Peyer's patch (tissue), 4 donors: ENCODE measurements around the gene TRPM3.

Source experiments
- POLR2A ChIP-seq, 2 donors: fragments of 450-650 bp; IDR thresholded peaks; one replicate each; pipeline ENCODE4 v1.5.1; 2017; ENCODE audit warnings: antibody characterized with exemption in 2 of 2, mild to moderate bottlenecking in 2 of 2, moderate library complexity in 2 of 2
- TF ChIP-seq, protein P1 (sequence below), 6 experiments: fragments of 450-650 bp in 4 of 6; fragments of 200-600 bp in 2 of 6; sonication (generic) in 1 of 6; IDR thresholded peaks; one replicate each; pipeline ENCODE4 v1.5.1; 2017 to 2019; ENCODE audit warnings: antibody characterized with exemption in 6 of 6, mild to moderate bottlenecking in 3 of 6, moderate library complexity in 1 of 6

DNA sequence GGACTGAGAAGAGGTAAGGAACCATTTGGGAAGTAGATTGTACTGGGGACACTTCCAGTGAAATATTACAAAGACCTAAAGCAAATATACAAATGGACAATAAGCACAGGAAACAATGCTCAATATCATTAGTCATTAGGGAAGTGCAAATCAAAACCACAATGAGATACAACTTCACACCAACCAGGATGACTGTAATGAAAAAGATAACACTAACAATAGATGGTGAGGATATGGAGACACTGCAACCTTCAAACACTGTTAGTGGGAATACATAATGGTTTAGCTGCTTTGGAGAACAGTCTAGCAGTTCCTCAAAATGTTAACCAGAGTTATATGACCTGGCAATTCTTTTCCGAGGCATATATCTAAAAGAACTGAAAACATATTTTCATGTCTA lies 149.7 kb downstream of the TRPM3 start:
- TF ChIP-seq POLR2A (IDR thresholded peaks at IDR 0.05): no peak
- TF ChIP-seq, protein P1, sequence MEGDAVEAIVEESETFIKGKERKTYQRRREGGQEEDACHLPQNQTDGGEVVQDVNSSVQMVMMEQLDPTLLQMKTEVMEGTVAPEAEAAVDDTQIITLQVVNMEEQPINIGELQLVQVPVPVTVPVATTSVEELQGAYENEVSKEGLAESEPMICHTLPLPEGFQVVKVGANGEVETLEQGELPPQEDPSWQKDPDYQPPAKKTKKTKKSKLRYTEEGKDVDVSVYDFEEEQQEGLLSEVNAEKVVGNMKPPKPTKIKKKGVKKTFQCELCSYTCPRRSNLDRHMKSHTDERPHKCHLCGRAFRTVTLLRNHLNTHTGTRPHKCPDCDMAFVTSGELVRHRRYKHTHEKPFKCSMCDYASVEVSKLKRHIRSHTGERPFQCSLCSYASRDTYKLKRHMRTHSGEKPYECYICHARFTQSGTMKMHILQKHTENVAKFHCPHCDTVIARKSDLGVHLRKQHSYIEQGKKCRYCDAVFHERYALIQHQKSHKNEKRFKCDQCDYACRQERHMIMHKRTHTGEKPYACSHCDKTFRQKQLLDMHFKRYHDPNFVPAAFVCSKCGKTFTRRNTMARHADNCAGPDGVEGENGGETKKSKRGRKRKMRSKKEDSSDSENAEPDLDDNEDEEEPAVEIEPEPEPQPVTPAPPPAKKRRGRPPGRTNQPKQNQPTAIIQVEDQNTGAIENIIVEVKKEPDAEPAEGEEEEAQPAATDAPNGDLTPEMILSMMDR (IDR thresholded peaks at IDR 0.05): no peak
